Activated T-helper 9 cell treated with anti-CD3 and anti-CD28 coated beads, Interleukin-2, amount 50 U/mL, for 16 hours (primary cell): ENCODE results near the gene GDAP1L1.
"Not testable (repeated sequence)": the region's sequence is repeated elsewhere in the genome, so short reads cannot be mapped to it uniquely, and the experiment has no call there.

Experiments
- DNase-seq: peaks from one replicate; pipeline ENCODE4 v3.0.0-alpha.2; 2020; ENCODE audit warnings: low read depth

The GDAP1L1 gene

GRCh38 chr20:44219791-44220190, 27.3 kb upstream of the GDAP1L1 start:
- DNase-seq: no peak

DNA sequence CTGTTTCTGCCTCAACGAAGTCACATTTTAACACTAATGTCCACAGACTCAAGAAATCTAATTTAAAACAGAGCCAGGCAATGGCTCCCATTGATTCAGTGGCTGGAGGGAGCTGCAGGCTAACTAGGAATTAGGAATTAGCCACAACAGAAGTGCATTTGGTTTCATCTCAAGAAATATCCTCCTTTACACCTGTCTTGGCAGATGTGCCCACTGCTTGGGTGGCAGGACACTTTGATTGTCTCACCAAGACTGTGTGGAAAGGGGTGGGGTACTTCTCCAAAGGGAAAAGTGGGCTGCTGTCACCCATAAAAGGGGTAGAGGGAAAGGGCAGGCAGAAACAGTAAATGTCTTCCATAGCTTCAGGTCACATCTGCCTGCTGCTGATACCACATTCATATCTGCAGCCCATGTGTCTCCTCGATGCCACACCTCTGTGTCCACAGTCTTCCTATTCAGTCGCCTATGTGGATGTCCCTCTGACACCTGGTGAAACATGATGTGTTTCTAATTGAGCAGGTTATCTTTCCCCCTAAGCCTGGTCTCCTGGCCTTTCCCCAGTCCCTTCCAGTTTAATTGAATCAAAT, 25.6 kb upstream of the GDAP1L1 start:
- DNase-seq: no peak

DNA sequence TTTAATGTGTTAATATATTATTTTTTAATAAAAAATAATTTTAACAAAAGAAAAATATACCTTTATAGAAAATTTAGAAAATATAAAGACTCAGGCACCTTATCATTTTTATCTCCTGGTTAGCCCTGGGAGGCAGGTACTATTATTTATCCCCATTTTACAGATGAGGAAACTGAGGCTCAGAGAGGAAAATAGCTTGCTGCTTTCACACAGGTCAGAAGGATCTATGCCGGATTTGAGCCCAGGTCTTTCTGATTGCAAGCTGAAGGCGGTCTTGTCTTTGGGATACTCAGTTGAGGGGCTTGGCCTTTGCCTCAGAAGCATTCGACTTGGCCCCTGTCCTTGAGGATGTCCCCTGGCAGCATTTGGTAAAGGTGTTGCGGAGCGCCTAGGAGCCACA, 25.1 kb upstream of the GDAP1L1 start:
- no peak for DNase-seq

- no peak for DNase-seq
Observed at GRCh38 chr20:44222633-44223368, 24.3 kb upstream of the GDAP1L1 start.

DNA sequence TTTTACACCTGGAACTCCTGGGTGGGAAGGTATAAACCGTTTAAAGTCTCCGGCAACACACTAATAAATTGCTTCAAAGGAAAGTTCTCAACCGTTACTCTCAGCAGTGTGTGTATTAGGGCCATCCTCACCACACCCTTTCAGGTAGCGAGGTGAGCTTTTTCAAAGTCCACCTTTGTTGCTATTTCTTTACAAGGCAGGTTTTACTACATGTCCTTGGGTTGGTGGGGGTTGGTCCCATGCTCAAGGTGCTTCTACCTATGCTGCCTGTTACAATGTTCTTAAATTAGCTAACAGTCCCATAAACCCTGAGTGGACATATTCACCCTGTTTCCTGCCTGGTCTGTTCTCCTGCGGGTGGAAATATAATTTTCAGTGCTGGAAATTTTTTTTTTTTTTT, 23.4 kb upstream of the GDAP1L1 start:
- no peak for DNase-seq

GRCh38 chr20:44224637-44225036, 22.5 kb upstream of the GDAP1L1 start:
- DNase-seq: no peak

GRCh38 chr20:44228465-44229258, 18.4 kb upstream of the GDAP1L1 start:
- DNase-seq: no peak

DNA sequence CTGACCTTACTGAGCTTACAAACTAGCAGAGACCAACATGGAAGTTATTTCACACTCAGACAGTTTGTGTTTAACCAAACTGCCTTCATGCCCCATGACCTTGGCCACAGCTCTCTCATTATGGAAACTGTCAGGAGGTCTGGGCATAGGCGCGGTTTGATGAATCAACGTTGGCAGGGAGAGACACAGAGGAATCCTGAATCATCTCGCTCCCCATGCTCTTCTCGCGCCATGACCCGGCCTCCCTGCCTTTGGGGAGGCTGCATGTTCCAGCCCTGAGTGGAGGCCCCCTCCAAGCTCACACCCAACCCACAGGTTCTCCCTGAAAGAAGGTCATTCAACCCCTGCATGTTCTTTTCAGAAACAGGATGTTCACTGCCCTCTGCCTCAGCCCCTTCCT, 15.9 kb upstream of the GDAP1L1 start:
- no peak for DNase-seq

- DNase-seq: no peak
Observed at GRCh38 chr20:44231713-44232468, 15.2 kb upstream of the GDAP1L1 start.

DNA sequence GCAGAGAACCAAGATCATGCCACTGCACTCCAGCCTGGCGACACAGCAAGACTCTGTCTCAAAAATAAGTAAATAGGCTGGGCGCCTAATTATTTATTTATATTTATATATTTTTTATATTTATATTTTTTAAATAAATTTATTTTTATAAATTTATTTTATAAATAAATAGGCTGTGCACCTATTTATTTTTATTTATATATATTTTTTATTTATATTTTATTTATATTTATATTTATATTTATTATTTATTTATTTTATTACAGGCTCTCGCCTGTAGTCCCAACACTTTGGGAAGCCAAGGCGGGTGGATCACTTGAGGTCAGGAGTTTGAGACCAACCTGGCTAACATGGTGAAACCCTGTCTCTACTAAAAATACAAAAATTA, 14.6 kb upstream of the GDAP1L1 start:
- not testable (repeated sequence) for DNase-seq

DNA sequence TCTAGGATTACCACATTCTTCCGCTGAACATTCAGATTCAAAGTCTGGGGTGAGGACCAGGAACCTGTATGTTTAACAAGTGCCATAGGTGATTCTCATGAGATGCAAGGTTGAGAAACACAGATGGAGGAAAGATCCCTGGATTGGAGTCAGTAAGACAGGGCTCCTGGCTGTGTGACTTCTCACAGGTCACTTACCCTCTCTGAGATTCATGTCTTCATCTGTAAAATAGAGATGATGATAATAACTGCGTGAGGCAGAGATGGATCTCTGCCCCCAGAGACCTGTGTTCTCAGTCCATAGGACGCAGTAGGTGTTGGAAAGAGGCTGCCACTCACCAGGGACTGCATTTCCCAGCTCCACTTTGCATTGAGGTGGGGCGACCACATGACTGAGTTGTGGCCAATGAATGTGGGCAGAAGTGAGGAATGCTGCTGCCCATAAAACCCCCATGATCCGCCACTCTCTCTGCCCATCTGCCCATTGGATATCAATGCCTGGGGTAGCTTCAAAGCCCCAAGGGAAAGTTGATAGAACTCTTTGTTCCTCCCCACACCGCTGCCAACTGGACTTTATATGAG, 13.6 kb upstream of the GDAP1L1 start:
- no peak for DNase-seq

DNA sequence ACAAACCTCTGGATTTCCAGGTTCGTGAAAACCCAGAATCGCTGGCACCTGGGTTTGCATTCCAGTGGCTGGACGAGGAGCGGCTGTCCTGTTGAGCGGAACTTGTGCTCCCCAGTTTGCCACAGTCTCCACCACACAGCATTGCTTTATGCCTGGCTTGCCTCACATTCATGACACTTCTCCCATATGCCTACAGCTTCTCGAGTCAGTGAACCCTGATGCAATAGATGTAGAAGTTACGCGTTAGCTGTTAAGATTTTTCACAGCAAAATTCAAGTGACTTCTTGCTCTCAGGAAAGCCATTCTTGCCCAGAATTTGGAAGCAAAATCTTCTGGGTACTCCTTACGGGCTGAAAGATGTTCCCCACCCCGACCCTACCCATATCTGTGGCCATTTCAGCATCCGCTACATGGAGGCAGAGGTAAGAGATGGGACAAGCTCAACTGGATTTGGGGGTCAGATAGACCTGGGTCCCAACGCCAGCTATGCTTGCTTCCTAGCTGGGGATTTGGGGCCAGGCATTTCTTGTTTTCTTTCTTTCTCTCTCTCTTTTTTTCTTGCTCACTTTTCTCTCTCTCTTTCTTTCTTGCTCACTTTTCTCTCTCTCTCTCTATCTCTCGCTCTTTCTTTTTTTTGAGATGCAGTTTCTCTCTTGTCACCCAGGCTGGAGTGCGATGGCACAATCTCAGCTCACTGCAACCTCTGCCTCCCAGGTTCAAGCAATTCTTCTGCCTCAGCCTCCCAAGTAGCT, 12.4 kb upstream of the GDAP1L1 start:
- DNase-seq: no peak

DNA sequence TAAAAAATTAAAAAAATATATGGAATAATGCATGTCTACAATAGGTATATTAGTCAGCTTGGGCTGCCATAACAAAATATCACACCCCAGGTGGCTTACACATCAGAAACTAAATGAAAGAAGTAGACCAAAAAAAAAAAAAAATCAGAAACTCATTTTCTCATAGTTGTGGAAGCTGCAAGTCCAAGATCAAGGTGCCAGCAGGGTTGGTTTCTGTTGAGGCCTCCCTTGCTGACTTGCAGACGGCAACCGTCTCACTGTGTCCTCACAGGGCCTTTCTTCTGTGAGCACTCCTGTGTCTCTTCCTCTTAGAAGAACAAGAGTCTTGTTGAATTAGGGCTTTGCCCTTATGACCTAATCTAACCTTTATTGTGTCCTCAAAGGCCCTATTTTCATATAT, 11.4 kb upstream of the GDAP1L1 start:
- no peak for DNase-seq

DNA sequence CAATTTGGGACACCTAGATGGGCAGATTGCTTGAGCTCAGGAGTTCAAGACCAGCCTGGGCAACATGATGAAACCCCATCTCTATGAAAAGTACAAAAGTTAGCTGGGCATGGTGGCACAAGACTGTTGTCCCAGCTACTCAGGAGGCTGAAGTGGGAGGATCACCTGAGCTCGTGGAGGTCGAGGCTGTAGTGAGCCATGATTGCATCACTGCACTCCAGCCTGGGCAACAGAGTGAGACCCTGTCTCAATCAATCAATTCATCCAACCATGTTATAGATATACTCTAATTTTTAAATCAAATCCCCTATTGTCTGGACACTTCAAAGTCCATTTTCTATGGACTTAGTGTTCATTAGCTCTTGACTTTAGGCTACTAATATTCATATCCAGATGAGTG, 10.3 kb upstream of the GDAP1L1 start:
- not testable (repeated sequence) for DNase-seq

- DNase-seq: no peak
Observed at GRCh38 chr20:44241796-44242195, 5.3 kb upstream of the GDAP1L1 start.

DNA sequence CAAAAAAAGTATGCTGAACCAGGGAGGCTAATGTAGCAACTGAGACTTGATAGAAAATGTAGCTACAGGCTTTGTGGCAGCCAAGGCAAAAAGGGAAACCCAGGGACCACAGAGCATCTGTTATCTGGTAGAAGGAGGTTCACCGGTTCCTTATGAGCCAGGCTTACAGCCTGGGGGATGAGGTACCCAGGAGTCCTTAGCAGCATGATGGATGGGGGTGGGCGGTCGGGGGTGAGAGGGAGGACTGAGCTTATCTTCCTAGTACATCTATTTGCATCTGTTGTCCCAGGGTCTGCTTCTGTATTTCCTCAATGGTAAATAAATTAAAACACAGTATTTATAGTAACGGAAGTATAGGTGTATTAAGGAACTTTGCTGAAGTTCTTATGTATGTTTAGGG, 1.1 kb upstream of the GDAP1L1 start:
- DNase-seq: no peak

DNA sequence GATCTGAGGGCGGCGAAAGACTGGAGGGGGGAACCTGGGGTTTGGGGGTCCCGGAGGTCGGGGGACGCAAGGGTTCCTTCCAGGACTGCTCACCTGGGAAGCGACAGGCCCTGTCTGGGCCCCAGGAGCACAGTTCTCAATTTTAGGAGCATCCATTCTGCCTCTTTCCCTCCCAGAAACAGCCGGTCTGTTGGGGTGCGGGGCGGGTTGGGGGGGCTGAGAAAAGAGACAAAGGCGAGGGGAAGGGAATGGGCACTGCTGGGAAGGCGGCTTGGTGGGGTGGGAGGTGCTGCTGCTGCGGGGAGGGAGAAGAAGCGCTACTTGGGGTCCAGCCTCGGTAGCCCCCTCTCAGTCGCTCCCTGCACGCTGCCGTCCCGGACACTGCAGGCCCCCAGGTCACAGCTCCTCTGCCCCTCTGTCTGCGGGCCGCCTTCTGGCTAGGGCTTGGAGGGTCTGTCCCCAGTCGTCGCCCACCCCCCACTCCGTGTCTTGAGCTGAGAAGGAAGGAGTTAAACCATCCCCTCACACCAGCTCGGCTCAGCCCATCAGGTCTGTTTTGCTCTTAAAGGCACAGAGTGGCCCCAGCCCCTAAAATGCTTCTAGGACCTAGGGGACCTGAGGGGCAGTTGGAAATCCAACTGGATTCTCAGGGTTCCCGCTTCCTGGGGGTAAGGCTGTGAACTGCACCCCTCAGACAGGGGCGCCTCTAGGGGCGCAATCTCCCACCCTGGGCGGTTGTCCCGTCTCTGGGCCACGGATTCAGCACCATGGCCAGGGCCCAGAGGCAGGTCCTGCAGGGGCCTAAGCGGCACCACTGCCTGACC, 690 bp downstream of the GDAP1L1 start:
- DNase-seq: no peak

GRCh38 chr20:44248410-44248759, 1.3 kb downstream of the GDAP1L1 start:
- no peak for DNase-seq

- DNase-seq: no peak
Observed at GRCh38 chr20:44251284-44251683, 4.2 kb downstream of the GDAP1L1 start.

DNA sequence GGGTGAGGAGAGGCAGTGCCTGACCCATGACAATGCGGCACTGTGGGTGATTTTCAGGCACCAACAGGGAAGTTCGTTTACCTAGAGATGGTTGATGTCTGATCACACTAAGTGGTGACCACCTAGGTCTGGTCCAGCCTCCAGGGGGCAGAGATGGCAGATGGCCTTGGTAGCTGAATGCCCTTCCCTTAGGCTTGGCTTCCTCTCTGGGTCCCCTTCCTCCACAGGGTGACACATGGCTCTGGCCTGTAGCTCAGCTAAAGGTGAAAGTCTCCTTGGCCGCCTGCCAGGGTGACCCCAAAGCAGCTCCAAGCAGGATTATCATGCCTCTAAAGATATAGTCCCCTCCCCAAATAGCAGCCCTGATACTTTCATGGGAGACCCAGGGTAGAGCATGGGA, 6.4 kb downstream of the GDAP1L1 start:
- DNase-seq: no peak

- no peak for DNase-seq
Observed at GRCh38 chr20:44254073-44254472, 7.0 kb downstream of the GDAP1L1 start.
